ENCODE results near the gene DENND2D. TPM values are rescaled to one million over a fixed set of nuclear protein-coding genes. Genes with fewer than 3 reads are reported as not detected.
A peak's percentile ranks its signal among the peaks of the same experiment; 100 is the strongest.

DENND2D gene
- total and polyA plus RNA-seq, 10 of the 15 experiments (the other 5 are each of a cell fraction or from before 2014, with no cell fraction given): 149 to 375 (median 172) TPM

DNA sequence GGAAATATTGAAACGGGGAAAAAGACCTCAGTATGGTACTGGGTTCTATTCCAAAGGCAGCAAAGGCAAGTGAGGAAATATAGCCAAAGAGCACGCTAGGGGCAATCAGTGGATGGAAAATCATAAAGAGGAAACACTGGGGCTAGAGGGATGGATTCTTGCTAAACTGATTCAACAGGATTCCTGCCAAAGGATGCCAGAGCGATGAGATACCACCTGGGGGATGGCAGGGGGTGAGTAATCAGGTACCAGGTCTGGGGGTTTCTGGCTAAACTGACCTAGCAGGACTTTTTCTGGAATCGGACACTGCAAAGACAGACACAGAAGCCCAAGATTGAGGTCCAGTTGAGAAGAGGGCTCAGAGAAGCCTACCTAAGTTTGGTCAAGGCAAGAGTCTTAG is 33.8 kb upstream of the DENND2D start (continued):
- TF ChIP-seq USF2 (IDR thresholded peaks at IDR 0.05; ENCODE audit: borderline replicate concordance, low read depth, low read length): no peak
- TF ChIP-seq HDAC2 (IDR thresholded peaks at IDR 0.05): no peak
- TF ChIP-seq FOXM1 (IDR thresholded peaks at IDR 0.05; ENCODE audit: low read depth, low read length): no peak
- no peak for TF ChIP-seq JUND (IDR thresholded peaks at IDR 0.05; ENCODE audit: low read depth, low read length)
- no peak for TF ChIP-seq GABPA (IDR thresholded peaks at IDR 0.05; ENCODE audit: low read depth)

DNA sequence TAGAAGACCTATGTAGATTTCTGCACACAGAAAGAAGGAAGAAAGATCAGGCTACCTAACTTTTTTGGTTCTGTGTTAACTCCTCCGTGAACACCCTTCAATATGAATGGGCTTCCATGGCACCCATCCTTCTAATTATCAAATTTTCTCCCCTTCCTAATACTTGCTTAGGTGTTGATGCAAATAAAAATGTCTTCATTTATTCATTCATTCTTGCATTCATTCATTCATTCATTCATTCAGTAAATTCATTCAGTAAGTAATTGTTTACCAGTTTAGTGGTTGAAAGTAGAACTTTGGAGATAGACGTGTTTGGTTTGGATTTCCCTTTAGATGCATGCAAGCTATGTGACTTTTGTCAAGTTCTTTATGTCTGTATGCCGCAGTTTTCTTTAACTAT is 31.7 kb upstream of the DENND2D start:
- ATAC-seq: no peak
- Histone ChIP-seq H3K79me2 (ENCODE audit: control insufficient read depth, insufficient read depth, low read length) (peaks cover 12% of the 10 kb centered on the region), H3K27ac (ENCODE audit: control insufficient read depth, insufficient read depth) (no peak overlapping the region), H3K4me3 (peak overlapping the region; percentile 57; the same call in 1 of the 2 replicates), H3K9ac (ENCODE audit: control insufficient read depth, insufficient read depth, low read length) (no peak overlapping the region), H3K4me2 (ENCODE audit: control insufficient read depth, insufficient read depth) (peak overlapping the region; percentile 56; the same call in 1 of the 2 replicates), H3K4me1 (ENCODE audit: control insufficient read depth, insufficient read depth, low read length) (peaks cover 18% of the 10 kb centered on the region), H4K20me1 (ENCODE audit: control insufficient read depth, insufficient read depth) (no peaks in the 10 kb centered on the region), H3K9me3 (replicated peaks; ENCODE audit: control insufficient read depth, insufficient read depth, low read length) (no peaks in the 10 kb centered on the region), H3K27me3 (replicated peaks in 1 of 2; ENCODE audit: control insufficient read depth in 2 of 2, insufficient read depth in 2 of 2, low read length in 1 of 2) (no peaks in the 10 kb centered on the region), H3K36me3 (ENCODE audit: control insufficient read depth in 2 of 2, insufficient read depth in 2 of 2, low read length in 1 of 2) (no peaks in the 10 kb centered on the region), H2AFZ (ENCODE audit: control insufficient read depth, low read depth, low read length) (no peak overlapping the region)
- ChIA-PET POLR2A (no interaction called here), CTCF (interaction anchor here (1.1 to 3.8 kb wide), 9 partner anchors 9 to 529 kb away, joined by 3 to 25 read pairs (median 3); no protein-coding TSS in a partner anchor), SMC1A (ENCODE audit: uncharacterized antibody, unreplicated experiment) (interaction anchor here (0.5 to 2.4 kb wide), 16 partner anchors 9 to 537 kb away, joined by 3 to 8 read pairs (median 4); no protein-coding TSS in a partner anchor), RAD21 (ENCODE audit: unreplicated experiment) (interaction anchor here (0.9 to 2.0 kb wide), 5 partner anchors 9 to 102 kb away, joined by 3 to 6 read pairs (median 3); no protein-coding TSS in a partner anchor)
- in situ Hi-C loops (cut with MboI): no loop called here
- DNase-seq (ENCODE audit: low read depth, low spot score): no peak
- BruUV-seq (replicated peaks): no TSS peak
- intact Hi-C loops (cut with micrococcal nuclease; ENCODE audit: unreplicated experiment): no loop called here
- 88% methylated on average over 3 of the region's 3 CpGs for WGBS (ENCODE audit: insufficient coverage, insufficient replicate concordance, low lambda C conversion rate, missing lambda C conversion rate)
- no peak for FAIRE-seq
- TF ChIP-seq TCF3 (IDR thresholded peaks at IDR 0.05; ENCODE audit: borderline replicate concordance, insufficient read depth, low read depth, low read length) (no peak), RAD21 (IDR thresholded peaks at IDR 0.05; ENCODE audit: insufficient read depth, low read depth, low read length) (no peak), ZNF24 (IDR thresholded peaks at IDR 0.05) (peak; percentile 96), HDAC2 (IDR thresholded peaks at IDR 0.05) (no peak)
